Measurements from ENCODE around the gene ZIM2.

Gene ZIM2

DNA sequence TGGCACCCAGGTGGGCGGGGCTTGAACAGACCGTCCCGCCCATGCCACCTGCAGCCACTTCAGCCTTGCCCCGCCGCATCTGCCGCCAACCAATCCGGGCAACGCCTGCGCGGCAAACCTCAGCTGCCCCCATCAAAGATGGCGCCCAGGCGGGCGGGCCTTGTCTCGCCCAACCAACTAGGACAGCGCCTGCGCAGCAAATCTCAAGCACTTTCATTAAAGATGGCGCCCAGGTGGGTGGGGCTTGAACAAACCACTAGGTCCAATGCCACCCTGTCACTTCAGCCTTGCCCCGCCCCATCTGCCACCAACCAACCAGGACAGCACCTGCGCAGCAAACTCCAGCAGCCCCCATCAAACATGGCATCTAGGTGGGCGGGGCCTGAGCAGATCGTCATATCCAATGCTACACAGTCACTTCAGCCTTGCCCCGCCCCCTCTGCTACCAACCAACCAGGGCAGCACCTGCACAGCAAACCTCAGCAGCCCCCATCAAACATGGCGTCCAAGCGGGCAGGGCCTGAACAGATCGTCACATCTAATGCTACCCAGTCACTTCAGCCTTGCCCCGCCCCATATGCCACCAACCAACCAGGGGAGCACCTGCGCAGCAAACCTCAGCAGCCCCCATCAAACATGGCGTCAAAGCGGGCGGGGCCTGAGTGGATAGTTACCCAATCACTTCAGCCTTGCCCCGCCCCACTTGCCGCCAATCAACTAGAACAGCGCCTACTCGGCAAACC, 1.4 kb downstream of the ZIM2 start:
- no peak for DNase-seq (ENCODE audit: low read depth, low spot score)

DNA sequence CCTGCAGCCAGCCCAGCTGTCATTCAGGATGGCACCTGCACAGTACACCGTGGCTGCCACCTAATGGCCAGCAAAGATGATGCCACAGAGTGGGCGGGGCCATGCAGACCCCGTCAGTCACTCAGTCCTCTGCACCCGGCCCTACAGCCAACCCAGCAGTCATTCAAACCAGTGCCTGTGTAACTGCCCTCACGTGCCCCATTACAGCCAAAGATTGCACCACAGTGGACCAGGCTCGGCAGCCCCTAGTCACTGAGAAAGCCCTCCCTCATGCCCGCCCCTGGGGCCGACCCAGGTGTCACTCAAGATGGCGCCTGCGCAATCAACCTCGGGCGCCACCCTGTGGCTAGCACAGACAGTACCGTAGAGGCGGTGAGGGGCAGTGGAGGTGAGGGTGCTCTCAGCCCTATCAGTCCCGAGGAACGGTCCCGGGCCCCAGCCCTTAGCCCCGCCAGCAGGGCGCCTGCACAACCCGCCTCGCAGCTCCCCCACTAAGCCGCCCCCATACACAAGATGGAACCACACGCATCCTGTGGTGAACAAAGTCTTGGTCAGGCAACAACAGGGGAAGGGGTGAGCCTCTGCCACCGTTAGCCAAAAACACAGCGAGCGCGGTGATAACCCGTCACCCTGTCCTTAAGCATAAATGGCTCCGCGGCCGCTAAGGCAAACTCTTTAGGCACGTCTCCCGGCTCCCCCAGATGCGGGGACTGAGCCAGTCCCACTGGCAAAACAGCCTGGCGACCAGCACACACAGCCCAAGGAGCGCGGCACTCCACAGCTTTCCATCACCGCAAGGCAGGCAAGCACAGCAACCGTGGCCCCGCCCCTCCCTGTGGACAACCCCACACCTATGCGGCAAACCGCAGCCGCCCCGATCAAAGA, 2.3 kb downstream of the ZIM2 start:
- DNase-seq (ENCODE audit: low read depth, low spot score), result no peak

DNA sequence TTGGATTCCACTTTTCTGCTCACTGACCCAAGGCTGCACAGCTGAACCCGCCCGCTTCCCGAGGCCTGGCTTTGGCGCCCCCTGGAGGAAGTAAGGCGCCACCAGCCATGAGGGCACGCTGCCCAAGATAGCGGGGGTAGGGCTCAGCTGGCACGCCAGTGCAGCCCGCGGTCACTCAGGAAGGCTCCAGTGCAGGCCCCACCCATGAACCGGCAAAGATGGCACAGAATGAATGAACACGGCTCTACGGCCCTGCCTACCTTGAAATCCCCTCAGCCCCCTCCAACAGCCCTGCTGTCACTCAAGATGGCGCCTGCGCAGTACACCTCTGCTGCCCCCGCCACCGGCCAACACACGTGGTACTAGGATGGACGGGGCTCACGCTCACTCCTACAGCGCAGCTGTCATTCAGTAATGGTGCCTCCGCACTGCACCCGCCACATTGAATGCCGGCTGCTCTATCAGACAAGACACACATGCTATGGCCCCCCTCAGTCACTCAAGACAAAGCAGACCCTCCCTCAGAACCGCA, 3.0 kb downstream of the ZIM2 start:
- no peak for DNase-seq (ENCODE audit: low read depth, low spot score)

DNA sequence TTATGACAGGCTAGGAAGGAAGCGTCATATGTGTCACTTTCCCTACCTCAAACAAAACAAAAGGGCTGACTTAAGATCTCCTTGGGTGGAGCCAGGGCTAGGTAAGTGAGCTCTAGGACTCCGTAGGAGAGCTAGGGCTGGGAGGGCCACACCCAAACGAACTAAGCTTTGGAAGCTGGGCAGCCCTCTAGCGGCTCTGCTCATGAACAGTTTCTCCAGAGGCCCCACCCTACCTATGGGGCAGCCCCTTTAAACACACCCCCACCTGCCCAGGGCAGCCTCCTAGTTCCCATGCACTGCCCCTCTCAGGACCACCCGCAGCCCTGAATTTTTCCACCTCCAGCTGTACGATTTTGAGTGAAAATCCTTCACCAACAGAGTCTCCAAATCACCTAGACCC, 3.5 kb downstream of the ZIM2 start:
- no peak for DNase-seq (ENCODE audit: low read depth, low spot score)

DNA sequence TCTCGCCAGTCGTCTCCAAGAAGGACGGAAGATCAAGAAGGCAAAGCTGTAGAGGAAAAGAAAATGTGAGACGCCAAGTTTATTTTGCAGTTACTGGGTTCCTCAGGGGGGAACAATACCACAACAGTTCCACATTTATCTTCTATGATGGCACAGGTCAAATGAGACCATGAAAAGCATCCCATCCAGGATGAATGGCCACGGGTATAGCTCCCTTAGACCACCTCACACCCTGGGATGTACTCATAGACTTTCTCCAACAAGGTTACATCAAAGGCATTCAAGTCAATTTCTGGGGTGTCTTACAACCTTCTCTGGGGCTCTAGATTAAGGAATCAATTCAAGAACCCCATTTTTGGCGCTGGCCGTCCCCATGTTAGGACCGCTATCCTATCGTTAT, 4.5 kb downstream of the ZIM2 start:
- DNase-seq (ENCODE audit: low read depth, low spot score), result no peak

DNA sequence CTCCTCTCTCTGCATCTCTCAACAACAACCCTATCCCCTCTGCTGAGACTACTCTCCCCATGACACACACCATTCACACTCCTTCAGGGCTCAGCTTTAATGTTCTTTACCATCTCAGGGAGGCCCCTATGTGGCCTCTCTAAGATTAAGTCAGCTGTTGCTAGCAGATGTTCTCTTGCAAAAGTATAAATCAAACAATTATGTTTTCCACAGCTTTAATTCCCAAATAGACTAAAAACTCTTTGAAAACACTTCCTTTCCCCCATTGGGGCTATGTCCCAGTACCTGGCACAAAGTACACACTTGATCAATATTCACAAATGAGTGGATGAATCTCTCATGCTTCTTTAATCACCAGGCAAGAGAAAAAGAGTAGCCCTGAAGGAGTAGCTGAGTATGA, 5.1 kb downstream of the ZIM2 start:
- no peak for DNase-seq (ENCODE audit: low read depth, low spot score)

DNA sequence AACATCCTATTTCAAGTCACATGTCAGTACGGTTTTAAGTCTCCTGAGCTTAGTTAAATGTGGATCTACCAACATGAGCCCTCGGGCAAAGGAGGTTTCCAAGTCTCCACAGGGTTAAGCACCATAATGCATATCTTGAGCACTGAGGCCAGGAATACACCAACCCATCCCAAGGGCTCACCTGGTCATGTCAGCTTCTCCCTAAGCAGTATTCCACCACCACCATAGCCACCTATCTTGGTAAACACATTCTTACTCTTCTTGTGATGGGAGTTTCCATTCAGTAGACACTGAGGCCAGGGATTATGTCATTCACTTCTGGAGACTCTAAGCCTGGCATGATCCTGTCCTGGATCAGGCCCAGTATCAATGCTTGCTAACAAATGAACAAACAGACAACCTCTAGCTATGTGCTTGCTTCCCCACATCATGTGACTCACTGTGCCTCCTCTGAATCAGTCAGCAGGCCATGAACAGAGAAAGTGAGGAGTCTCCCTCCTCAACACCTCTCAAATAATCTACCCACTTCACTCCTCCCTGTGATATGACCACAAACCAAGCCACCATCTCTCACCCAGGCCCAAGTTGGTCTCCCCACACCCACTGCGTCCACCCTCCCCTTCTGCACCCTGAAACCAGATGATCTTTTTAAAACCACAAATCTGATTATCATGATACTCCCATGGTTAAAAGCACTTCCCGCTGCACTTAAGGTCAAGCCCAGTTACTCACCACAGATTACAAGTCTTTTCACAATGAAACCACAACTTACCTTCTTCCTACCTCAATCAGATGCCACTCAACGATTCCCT, 5.8 kb downstream of the ZIM2 start:
- DNase-seq (ENCODE audit: low read depth, low spot score), result no peak

DNA sequence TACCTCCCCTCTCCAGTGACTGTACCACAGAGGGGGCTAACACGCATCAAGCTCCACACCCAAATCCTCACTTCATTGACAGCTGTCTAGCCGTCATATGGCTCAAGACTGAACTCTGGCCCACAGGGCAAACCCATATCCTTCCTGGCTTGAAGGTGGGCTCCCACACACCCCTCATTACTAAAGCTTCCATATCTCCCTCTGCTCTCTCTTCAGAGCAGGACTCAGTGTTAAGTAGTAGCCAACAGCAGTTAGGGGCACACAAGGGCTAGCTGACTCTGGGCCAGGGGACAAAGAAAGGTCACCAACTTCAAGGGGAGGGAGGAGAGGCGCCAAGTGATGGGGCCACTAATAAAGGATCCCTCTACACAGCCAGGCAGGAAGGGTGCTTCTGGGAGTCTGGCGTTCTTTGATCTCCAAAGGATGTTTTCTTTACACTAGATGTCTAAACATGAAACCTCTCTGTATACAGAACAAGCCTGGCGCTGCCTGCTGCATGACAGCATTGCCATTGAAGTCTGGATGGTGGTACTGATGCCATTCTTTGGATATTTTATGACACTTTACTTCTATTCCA, 8.1 kb downstream of the ZIM2 start:
- DNase-seq (ENCODE audit: low read depth, low spot score), result no peak

DNA sequence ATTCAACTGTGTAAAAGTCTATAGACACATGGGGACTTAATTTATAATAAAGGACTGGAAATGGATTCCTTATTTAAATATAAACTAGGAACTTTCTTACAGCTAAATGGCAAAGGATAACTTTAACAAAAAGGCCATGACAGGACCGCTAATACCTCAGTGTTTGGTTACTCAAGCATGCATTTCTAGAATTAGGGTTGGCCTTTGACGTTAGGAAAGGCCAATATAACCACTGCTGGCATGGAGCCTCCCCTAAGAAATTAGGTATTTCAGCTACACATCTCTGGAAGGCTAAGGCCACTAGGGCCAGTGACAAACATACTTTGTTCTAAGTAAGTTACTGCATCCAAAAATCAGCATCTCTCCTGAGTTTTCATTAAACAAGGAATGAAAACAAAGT, 9.3 kb downstream of the ZIM2 start:
- no peak for DNase-seq (ENCODE audit: low read depth, low spot score)

DNA sequence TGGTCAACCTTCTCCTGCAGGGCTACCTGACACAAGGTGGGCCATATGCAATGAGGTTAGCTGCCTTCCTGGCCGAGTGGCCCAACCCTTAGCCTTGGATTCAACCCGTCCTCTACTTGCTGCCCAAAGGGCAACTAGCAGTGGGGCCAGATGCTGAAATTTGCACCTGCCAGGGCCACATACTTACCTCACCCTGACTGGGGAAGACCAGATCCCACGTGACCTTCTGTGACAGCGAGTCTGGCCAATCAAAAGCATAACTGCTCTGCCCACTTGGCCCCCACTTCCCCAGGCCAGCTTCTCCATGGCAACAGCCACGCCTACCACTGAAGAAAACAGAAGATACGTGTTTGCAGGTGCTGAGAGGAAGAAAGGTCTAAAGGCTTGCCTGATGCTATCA, 10.9 kb downstream of the ZIM2 start:
- DNase-seq (ENCODE audit: low read depth, low spot score), result no peak

DNA sequence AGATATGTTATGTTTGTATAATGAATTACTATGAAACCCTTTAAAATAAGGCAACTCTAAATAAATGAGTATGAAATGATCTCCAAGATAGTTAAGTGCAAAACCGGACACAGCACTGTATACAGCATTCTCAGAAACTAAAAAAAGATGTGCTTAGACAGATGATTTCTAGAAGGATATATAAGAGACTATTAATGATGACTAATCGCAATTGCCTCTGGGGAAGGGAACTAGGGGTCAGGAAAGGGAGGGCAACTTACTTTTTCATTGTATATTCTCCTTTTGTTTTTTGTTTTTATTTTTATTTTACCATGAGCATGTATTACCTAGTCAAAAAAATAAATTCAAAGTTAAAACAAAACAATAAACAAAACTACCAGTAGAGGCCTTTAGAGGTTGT, 12.8 kb downstream of the ZIM2 start:
- DNase-seq (ENCODE audit: low read depth, low spot score), result no peak

DNA sequence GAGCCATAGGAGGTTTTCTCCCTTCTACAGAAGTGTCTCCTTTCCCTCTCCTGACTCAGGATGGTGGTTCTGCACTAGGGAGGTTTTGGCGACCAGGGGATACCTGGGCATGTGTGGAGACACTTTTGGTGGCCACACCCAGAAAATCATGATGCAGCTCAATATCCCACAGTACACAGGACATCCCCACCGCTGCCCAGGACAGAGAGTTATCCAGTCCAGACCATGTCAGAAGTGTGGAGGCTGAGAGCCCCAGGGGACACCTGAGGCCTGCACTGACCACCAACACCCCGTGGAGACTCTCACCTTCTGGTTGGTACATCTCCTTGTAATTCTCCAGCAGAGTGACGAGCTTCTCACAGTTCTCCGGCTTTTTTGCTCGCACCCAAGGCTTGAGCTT, 16.6 kb downstream of the ZIM2 start:
- no peak for DNase-seq (ENCODE audit: low read depth, low spot score)

DNA sequence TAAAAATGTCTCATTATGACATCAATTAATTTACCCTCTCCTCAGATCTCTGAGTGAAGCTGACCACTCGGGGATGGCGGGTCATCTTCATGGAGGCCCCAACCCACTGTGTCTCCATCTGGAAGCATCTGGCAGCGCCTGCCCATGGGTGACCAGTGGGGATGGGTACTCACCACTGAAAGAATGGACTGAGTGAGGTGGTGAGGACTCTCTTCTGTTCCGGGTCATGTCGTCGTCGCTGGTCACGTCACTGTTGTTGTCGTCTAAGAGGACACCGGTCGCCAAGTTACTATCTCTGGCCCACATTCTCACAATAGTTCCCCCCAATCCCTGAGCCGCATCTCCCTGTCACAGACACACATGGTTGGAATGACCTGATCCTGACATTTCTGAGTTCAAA, 17.1 kb downstream of the ZIM2 start:
- no peak for DNase-seq (ENCODE audit: low read depth, low spot score)

DNA sequence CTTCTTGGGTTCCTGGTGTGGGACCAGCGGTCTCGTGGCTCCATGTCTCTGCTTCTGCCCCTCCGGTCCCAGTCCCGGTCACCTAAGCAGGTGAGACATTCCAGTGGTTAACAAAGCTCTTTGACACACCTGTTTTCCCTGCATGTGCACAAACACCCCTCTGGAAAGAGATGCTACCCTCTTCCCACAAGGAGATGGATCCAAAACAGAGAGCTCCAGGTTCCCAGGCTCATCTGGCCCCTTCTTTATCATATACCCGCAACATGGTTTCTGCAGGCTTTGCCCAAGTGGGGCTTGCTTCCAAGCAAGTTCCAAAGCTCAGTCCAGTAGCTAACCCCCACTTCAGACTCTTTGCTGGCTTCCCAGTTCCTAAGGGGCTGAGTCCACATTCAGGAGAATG, 17.8 kb downstream of the ZIM2 start:
- no peak for DNase-seq (ENCODE audit: low read depth, low spot score)

DNA sequence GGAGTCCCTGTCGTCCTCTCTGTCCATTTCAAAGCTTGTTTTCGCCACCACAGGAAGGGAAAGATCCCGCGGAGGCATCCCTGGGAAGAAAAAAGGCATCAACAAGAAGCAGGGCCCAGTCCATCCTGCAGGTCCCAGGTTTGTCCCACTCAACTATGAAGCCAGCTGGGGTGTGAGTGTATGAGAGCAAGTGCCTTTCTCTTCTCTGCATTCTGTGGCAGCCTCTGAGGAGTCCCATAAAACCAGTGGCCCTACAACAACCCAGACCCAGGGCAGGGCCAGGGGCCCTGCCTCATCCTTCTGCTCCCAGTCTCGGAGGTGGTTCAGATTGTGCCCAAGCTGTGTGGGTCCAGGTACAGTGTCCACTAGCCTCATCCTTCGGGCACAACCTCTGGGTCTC, 18.9 kb downstream of the ZIM2 start:
- DNase-seq (ENCODE audit: low read depth, low spot score), result no peak

DNA sequence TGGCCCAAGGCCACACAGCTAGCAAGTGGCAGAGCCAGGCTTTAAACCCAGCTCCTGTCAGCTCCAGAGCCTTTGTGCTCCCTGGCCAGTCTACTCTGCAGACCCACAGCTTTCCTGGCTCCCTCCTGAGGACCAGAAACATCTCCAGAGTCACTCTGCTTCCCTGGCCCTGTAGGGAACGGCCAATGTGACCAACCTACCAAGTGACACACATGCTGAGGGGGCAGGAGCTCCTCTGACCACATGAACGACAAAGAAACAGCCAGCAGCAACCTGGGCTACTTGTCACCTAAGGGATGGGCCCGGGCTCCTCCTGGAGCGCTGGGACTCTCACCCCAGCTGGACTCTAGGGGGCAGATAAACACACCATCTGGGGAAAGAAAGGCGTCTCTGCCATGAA, 19.3 kb downstream of the ZIM2 start:
- no peak for DNase-seq (ENCODE audit: low read depth, low spot score)

DNA sequence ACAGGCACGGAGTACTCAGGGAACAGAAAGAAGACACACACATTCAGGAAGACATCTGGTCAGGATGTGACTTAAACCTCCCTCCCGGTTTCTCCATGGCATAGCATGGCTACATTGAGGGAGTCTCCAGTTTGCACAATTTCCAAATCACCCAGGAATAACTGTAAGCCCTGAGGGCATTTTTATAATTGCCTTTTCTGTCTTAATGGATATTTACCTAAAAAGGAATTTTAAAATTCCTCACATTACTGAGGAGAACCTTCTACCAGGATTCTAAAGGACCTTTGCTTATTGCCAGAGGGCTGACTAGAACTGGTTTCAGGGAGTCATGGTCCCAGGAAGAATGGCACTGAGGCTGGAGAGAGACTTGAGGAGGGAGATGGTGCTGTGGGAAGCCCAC, 21.4 kb downstream of the ZIM2 start:
- DNase-seq (ENCODE audit: low read depth, low spot score), result no peak

DNA sequence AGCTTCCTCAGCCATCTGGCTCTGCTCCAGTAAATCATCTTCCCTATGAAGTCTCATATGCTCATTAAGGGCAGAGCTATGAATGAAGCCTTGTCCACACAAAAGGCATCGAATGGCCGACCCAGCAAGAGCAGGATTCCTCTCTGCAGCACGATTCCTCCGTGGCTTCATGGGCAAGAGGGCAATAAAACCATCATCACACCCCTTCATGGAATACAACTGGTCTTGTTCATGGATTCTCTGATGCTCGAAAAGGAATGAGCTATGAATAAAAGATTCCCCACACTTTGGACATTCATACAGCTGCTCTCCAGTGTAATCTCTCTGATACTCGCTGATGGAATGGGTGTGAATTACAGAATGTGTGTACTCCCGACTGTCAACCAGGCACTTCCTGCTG, 25.9 kb downstream of the ZIM2 start:
- DNase-seq (ENCODE audit: low read depth, low spot score), result no peak

DNA sequence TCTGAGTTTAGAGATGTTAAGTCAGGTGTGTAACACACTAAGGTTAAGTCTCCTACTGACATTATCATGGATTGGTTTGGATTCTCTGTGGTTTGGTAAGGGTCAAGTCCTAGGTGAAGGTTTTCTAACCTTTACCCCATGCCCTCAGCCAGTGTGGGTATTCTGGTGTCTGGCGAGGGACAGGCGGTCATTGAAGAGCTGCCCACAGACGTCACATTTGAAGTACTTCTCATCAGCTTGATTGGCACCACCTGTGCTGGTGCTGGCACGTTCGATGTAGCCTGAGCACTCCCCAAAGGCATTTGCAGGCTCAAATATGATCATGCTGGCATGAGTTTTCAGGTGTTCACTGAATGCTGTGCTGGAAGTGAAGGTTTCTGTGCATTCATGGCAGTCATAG, 27.0 kb downstream of the ZIM2 start:
- no peak for DNase-seq (ENCODE audit: low read depth, low spot score)

DNA sequence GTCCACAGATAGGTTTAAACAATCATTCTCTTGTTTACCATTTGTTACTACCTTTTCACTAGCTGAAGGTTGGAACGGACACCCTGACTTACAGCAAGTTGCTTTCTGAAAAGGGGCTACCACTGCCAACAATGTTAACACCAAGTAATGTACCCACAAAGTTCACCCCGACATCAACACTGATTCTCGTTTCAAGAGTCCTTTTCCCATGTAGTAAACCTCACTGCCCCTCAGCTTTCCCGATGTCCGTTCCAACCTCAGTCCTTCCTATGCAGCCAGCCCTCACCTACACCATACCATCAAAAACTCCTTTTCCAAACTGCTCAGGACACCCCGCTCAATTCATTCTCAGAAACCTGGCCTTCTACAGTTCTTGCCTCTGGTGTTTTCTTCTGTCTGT, 29.0 kb downstream of the ZIM2 start:
- no peak for DNase-seq (ENCODE audit: low read depth, low spot score)

DNA sequence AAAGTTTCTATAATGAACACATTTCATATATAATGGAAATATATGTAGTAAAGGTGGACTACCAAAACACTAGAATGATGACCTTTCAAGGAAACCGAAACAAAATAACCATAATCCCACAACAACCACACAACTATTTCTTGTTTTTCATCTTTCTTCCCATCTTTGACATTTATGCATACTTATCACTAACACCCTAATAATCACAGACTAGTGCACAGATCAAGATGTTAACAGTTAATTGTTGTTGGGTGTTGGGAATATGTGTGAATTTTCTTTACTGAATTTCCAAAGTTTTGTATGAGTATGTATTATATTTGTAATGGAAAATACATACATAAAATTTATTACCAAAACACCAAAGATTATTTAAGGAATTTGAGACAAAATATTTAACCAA, 30.3 kb downstream of the ZIM2 start:
- DNase-seq (ENCODE audit: low read depth, low spot score), result no peak

All from iPS DF 19.7 (cell line).